Left ventricle myocardium inferior (tissue), 1 donor: ENCODE measurements around the gene FNTB. TPM values are rescaled to one million over a fixed set of nuclear protein-coding genes. Genes with fewer than 3 reads are reported as not detected.

Experiments
- DNase-seq: peaks from one replicate; pipeline ENCODE4 v3.0.0-alpha.2; 2020
- H3K27ac ChIP-seq: fragments of 200-600 bp; replicated peaks from 2 replicates; pipeline ENCODE4 v1.8.0; 2021
- H3K27me3 ChIP-seq: fragments of 200-600 bp; 2 replicates; pipeline ENCODE4 v1.8.0; 2021; ENCODE audit warnings: low read depth
- H3K36me3 ChIP-seq: fragments of 200-600 bp; 2 replicates; pipeline ENCODE4 v1.8.0; 2021
- H3K4me1 ChIP-seq: fragments of 200-600 bp; 2 replicates; pipeline ENCODE4 v1.8.0; 2021
- H3K4me3 ChIP-seq: fragments of 200-600 bp; 2 replicates; pipeline ENCODE4 v1.8.0; 2021; ENCODE audit warnings: mild to moderate bottlenecking, moderate library complexity
- H3K9me3 ChIP-seq: fragments of 200-600 bp; replicated peaks from 2 replicates; pipeline ENCODE4 v1.8.0; 2021
- CTCF ChIP-seq: fragments of 200-600 bp; IDR thresholded peaks from 2 replicates; pipeline ENCODE4 v1.8.0; 2021; ENCODE audit warnings: antibody characterized with exemption, mild to moderate bottlenecking, borderline replicate concordance
- intact Hi-C: fragments of 100-400 bp; cut with micrococcal nuclease; formaldehyde crosslinking; loops from one replicate; pipeline ENCODE4 v1.11.0; 2022
- total RNA-seq: library from RNA; stranded (reverse); fragmentation: NEBNext Ultra II Directional; extraction: Animal tissue kit (Norgen Biotek cat#: 25700); gene quantifications from one replicate; pipeline ENCODE4 v1.2.1, GENCODE V29; 2021
- donor health status: DM: no; HTN: yes; CAD: no; lungs with severe emphysema.

Gene FNTB
- total RNA-seq, 1 donor from 2014 or later = 17.9 TPM

- H3K27me3 ChIP-seq = no peaks in the 10 kb centered on the region
- H3K27ac ChIP-seq = no peak overlapping the region
- peaks cover 14% of the 10 kb centered on the region for H3K4me1 ChIP-seq
- TF ChIP-seq CTCF = no peak
- intact Hi-C loops = no loop called here
- no peaks in the 10 kb centered on the region for H3K36me3 ChIP-seq
- no peaks in the 10 kb centered on the region for H3K9me3 ChIP-seq
- no peak for DNase-seq
- no peak overlapping the region for H3K4me3 ChIP-seq
These were observed 7.8 kb downstream of the FNTB start for GRCh38 chr14:64994540-64994939.

- Histone ChIP-seq H3K4me1 (peaks cover 13% of the 10 kb centered on the region), H3K27ac (no peak overlapping the region), H3K4me3 (no peak overlapping the region), H3K9me3 (no peaks in the 10 kb centered on the region), H3K36me3 (no peaks in the 10 kb centered on the region), H3K27me3 (no peaks in the 10 kb centered on the region)
- no peak for DNase-seq
- intact Hi-C loops = no loop called here
- TF ChIP-seq CTCF = no peak
These were observed 8.6 kb downstream of the FNTB start for GRCh38 chr14:64995291-64995690.

- Histone ChIP-seq H3K9me3 (no peaks in the 10 kb centered on the region), H3K4me3 (no peak overlapping the region), H3K36me3 (no peaks in the 10 kb centered on the region), H3K27me3 (no peaks in the 10 kb centered on the region), H3K27ac (no peak overlapping the region), H3K4me1 (peaks cover 22% of the 10 kb centered on the region)
- intact Hi-C loops = no loop called here
- DNase-seq = no peak
- no peak for TF ChIP-seq CTCF
These were observed 10.6 kb downstream of the FNTB start for GRCh38 chr14:64997108-64997794.

GRCh38 chr14:64998455-64998931 is 11.8 kb downstream of the FNTB start:
- Histone ChIP-seq H3K27me3 (no peaks in the 10 kb centered on the region), H3K4me3 (no peak overlapping the region)

GRCh38 chr14:65000898-65001591 is 14.3 kb downstream of the FNTB start:
- no peak for TF ChIP-seq CTCF
- Histone ChIP-seq H3K9me3 (no peaks in the 10 kb centered on the region), H3K27me3 (no peaks in the 10 kb centered on the region), H3K4me1 (peaks cover 16% of the 10 kb centered on the region), H3K36me3 (peaks cover 9% of the 10 kb centered on the region), H3K4me3 (no peak overlapping the region), H3K27ac (peak overlapping the region; percentile 53)
- no peak for DNase-seq
- intact Hi-C loops = no loop called here

More at GRCh38 chr14:64998455-64998931, 11.8 kb downstream of the FNTB start:
- H3K9me3 ChIP-seq = no peaks in the 10 kb centered on the region
- no peak for DNase-seq
- H3K4me1 ChIP-seq = peaks cover 17% of the 10 kb centered on the region
- intact Hi-C loops = no loop called here
- TF ChIP-seq CTCF = no peak
- H3K27ac ChIP-seq = no peak overlapping the region
- no peaks in the 10 kb centered on the region for H3K36me3 ChIP-seq
